RPMI8226 (cell line): ENCODE measurements around the gene PARD6G.

Experiments
- DNase-seq: peaks from one replicate; pipeline ENCODE4 v3.0.0-alpha.2; 2015

PARD6G gene

DNA sequence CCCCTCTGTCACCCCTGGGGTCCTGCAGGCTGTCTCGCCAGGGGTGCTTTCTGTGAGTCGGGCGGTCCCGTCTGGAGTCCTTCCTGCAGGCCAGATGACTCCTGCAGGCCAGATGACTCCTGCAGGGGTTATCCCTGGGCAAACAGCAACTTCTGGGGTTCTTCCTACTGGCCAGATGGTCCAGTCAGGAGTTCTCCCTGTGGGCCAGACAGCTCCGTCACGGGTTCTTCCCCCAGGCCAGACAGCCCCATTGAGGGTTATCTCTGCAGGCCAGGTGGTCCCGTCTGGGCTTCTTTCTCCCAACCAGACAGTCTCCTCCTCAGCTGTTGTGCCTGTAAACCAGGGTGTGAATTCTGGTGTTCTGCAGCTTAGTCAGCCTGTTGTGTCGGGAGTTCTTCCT, 110.6 kb downstream of the PARD6G start:
- no peak for DNase-seq

- DNase-seq, result no peak
Measured at GRCh38 chr18:80135136-80135535, 112.2 kb downstream of the PARD6G start.

GRCh38 chr18:80133124-80133523, 114.2 kb downstream of the PARD6G start:
- no peak for DNase-seq

DNA sequence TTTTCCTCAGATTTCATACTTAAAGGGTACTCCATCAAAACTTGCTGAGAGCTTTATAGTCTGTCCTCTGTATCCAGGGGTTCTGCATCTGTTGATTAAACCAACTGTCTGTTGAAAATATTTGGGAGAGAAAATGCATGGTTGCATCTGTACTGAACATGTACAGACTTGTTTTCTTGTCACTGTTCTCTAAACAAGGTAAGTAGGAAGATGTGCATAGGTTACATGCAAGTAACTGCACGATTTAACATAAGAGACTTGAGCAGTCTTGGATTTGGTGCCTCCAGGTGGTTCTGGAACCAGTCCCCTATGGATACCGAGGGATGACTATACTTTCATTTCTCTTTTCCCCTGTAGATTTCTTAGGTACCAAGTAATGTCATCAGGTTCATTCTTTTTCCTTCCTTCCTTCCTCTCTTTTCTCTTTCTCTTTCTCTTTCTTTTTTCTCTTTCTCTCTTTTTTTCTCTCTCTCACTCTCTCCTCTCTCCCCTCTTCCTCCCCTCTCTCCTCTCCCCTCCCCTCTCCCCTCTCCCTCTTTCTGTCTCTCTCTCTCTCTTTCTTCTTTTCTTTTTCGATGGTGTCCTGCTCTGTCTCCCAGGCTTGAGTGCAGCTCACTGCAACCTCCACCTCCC, 115.0 kb downstream of the PARD6G start:
- DNase-seq, result no peak

- no peak for DNase-seq
Measured at GRCh38 chr18:80130555-80130954, 116.8 kb downstream of the PARD6G start.

DNA sequence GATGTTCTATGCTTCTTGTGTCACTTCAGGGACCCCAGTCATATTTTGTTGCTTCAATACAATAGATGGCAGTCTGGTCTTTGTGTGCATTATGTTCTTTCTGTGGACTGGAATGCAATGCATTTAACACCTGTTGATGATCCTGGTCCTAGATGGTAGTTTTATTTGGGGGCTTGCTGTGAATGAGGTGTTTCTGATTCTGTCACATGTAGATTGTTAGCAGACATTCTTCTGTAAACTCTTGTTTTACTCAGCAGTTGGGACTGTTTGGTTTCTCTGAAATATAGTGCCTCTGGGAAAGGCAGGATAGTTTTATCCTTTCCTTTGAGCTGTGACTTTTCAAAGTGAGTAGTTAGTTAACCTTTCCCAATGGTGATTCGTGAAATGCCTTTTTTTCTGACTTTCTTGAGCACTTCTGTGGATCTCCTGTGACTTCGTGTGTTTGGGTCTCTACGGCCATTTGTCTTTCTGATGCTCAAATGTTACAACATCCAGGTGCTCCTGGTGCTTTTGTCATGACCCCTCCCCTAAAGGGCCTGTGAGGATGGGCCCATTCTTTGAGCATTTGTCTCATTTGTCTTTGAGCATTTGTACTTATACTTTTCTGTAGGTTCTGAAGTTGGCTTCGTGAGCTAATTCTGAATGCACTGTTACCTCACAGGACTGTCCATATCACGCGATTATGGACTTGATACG, 117.5 kb downstream of the PARD6G start:
- DNase-seq, result no peak

DNA sequence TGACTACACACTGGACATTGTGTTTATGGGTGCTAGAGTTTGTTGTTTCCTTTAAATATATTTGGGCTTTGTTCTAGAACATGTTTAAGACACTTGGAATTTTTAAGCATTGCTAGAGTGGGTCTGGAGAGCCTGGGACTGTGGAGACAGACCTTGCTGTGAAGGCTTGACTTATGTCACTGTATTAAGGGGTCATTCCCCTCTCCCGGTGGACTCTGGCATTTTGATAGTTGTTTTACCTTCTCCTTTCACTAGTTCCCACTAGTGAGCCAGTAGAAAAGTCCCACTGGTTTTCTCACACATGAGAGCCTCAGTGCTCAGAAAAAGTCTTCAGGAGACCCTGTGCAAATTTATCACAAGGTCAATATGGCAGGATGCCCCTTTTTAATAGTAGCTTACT, 119.7 kb downstream of the PARD6G start:
- no peak for DNase-seq

DNA sequence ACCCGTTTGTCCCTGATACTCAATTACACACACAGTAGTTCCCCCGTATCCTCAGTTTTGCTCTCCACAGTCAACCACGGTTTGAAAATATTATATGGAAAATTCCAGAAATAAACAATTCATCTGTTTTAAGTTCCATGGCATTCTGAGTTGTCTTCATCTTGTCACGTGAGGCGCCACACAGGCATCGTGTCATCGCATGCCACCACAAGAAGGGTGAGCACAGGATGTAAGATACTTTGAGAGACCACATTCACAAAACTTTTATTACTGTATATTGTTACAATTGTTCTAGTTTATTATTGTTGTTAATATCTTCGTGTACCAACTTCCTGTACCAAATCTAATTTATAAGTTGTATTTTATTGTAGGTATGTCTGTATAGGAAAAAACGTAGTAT, 120.5 kb downstream of the PARD6G start:
- no peak for DNase-seq

DNA sequence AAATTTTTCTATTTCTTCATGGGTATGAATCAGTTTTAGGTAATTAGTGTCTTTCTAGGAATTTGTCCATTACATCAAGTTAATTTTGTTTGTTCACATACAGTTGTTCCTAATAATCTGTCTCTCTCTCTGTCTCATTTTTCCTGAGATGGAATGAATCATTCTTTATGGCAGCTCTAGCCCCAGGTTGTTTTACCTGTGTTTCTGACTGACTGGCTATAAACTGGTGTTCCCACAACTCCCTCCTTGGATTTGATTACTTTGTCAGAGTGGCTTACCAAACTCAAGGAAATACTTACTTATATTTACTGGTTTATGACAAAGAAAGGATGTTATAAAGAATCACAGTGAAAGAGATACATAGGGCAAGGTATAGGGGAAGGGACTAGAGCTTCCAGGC, 123.2 kb downstream of the PARD6G start:
- no peak for DNase-seq

GRCh38 chr18:80120932-80121331, 126.4 kb downstream of the PARD6G start:
- no peak for DNase-seq

- DNase-seq, result no peak
Measured at GRCh38 chr18:80119111-80119510, 128.2 kb downstream of the PARD6G start.

- no peak for DNase-seq
Measured at GRCh38 chr18:80115035-80115434, 132.3 kb downstream of the PARD6G start.

- DNase-seq, result no peak
Measured at GRCh38 chr18:80112624-80113248, 134.6 kb downstream of the PARD6G start.

DNA sequence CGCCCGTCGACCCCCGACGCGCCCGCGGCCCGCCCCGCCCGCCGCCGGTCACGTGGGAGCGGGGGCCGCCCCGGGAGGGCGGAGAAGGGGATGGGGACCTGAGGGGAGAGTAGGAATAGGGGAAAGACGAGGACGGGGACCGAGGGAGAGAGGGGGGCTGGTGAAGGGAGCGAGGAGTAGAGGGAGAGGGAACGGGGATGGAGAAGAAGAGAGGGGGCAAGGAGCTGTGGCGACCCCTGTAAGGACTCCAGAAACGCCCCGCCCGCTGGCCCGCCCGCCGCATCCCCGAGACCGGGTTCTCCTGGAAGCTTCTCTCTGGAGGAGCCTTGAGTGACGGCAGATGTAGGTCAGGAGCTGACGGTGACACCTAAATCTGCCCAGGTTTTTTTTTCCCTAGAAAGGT, 137.6 kb downstream of the PARD6G start:
- DNase-seq, result peak; percentile 22

DNA sequence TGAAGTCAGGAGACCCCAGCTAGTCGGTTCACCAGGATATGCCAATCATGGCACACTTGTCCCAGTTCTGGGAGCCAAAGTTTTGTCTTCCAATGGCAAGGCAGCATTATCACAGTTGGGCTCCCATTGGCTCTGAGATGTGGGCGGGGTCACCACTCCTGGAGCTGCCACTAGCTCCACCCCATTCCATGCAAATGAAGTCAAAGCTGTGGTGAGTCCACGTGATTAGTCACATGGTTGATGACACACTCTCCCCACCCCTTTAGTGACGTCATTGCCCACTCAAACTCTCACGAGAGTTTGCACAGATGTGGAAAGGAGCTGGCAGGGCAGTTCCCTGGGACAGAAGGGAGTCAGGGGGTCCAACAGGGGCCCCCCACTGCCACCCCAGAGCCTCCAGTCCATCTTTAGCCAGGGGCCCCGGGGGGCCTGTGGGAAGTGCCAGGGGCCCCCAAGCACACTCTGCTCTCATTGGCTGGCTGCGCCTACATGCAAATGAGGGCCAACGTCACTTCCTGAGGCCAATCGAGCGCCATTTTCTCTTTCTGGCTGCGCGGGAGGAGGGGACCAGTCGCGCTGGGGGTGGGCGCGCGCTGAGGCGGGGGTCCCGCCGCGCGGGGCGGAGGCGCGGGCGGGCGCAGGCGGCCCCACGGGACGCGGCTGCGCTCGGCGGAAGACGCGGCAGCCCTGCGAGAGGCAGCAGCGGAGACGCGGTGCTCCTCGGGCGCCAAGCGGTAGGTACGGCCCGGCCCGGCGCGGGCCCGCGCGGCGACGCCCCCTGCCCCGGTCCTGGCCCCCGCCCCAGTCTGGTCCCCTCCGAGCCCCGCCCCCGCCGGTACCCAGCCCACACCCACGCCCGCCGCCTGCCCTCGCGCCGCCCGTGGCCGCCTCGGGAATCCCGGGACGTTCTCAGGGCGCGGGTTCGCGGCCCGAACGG, 138.3 kb downstream of the PARD6G start, which contains the start of gene ADNP2:
Gene ADNP2, plus strand, starts transcription at position 524 of the 937 bp plus-strand sequence. CDS start 8,281 bp downstream, outside the sequence.
- DNase-seq, result peak; percentile 95

GRCh38 chr18:80108121-80108536, 139.2 kb downstream of the PARD6G start:
- no peak for DNase-seq

DNA sequence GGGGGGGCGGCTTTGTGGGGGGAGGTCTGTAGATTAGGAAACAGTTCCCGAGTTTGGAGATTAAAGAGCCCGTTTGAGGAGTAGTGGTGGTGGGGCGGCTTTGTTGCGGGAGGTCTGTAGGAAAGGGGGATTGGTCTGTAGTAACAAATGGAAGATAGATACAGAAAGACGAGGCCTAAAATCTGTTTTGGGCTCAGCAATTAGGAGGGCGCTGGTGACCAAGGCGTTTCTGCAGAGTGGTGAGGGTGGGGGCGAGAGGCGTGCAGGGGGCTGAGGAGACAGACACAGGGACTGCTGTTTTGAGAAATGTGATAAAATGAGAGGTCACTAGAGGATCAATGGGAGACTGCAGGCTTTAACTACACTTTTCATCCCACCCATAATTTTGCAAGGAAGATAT, 139.9 kb downstream of the PARD6G start:
- DNase-seq, result no peak
